ENCODE data around the gene ATP1A2. TPM values are rescaled to one million over a fixed set of nuclear protein-coding genes. Genes with fewer than 3 reads are reported as not detected.

Gene ATP1A2
- total RNA-seq, 1 donor from 2014 or later = not detected

- H3K27me3 Mint-ChIP-seq = peaks cover 7% of the 10 kb centered on the region
- H3K36me3 Mint-ChIP-seq (ENCODE audit: low read depth) = no peaks in the 10 kb centered on the region
- H3K9me3 Mint-ChIP-seq = no peaks in the 10 kb centered on the region
- no peaks in the 10 kb centered on the region for H3K4me1 Mint-ChIP-seq
- no peak overlapping the region for H3K4me3 Mint-ChIP-seq
- DNase-seq = no peak
- intact Hi-C loops (cut with micrococcal nuclease) = no loop called here
- H3K27ac Mint-ChIP-seq = no peak overlapping the region
These were observed 71.2 kb downstream of the ATP1A2 start for GRCh38 chr1:160186729-160187128.

GRCh38 chr1:160187407-160187806 lies 71.8 kb downstream of the ATP1A2 start:
- Mint-ChIP-seq H3K27me3 (peaks cover 5% of the 10 kb centered on the region), H3K36me3 (ENCODE audit: low read depth) (no peaks in the 10 kb centered on the region), H3K27ac (no peak overlapping the region), H3K4me1 (no peaks in the 10 kb centered on the region), H3K4me3 (no peak overlapping the region), H3K9me3 (no peaks in the 10 kb centered on the region)
- intact Hi-C loops (cut with micrococcal nuclease) = no loop called here
- DNase-seq = no peak

DNA sequence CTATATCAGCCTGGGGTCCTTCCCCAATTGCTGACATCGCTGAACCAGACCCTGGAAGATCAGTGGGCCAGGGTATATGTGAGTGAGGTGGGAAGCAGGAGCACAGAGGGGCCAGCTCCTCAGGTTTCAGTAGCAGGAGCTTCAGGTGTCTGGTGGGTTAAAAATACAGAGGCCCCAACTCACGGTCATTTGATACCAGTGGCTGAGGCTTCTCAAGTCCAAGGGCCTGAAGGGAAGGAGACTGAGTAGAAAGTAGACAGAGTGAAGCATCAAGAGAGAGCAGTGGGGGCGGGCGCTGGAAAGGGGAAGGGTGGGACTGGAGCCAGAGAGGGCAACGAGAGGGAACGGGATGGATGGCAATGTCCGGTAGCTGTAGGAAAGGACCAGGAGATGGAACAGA lies 72.8 kb downstream of the ATP1A2 start:
- H3K27me3 Mint-ChIP-seq = peaks cover 2% of the 10 kb centered on the region
- no peaks in the 10 kb centered on the region for H3K4me1 Mint-ChIP-seq
- intact Hi-C loops (cut with micrococcal nuclease) = no loop called here
- H3K9me3 Mint-ChIP-seq = no peaks in the 10 kb centered on the region
- H3K36me3 Mint-ChIP-seq (ENCODE audit: low read depth) = no peaks in the 10 kb centered on the region
- H3K27ac Mint-ChIP-seq = no peak overlapping the region
- DNase-seq = no peak
- no peak overlapping the region for H3K4me3 Mint-ChIP-seq

GRCh38 chr1:160189649-160190625 lies 74.4 kb downstream of the ATP1A2 start, which contains the start of gene CASQ1:
Gene CASQ1 (plus strand): TSS chr1:160190575. CDS start chr1:160190752, 177 bp downstream.
- no peaks in the 10 kb centered on the region for H3K9me3 Mint-ChIP-seq
- H3K36me3 Mint-ChIP-seq (ENCODE audit: low read depth) = no peaks in the 10 kb centered on the region
- H3K27me3 Mint-ChIP-seq = no peaks in the 10 kb centered on the region
- DNase-seq = no peak
- intact Hi-C loops (cut with micrococcal nuclease) = loop anchor here (5.0 kb wide), 1 partner anchor 37 kb away; no protein-coding TSS in a partner anchor
- H3K4me1 Mint-ChIP-seq = no peaks in the 10 kb centered on the region
- H3K27ac Mint-ChIP-seq = no peak within 1 kb of the TSS
- H3K4me3 Mint-ChIP-seq = no peak within 1 kb of the TSS

DNA sequence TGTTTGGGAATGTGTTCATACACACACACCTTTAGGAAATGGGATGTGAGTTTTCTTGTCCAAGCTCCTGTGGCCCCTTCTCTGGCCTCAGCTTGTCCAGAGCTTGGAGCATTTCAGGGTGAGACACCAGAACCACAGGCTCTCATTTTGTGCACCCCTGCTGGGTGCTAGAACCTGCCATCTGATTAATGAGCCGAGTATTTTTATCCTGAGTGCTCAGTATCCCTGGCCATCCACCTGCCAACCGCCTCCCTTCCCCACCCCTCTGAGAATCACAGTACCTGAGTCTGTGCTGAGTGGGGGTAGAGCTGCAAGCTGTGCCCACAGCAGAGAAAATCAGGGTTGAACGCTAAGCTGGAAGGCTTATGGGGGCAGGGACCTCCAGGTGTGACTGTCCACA lies 76.2 kb downstream of the ATP1A2 start:
- no peaks in the 10 kb centered on the region for H3K36me3 Mint-ChIP-seq (ENCODE audit: low read depth)
- no peak for DNase-seq
- no peak overlapping the region for H3K4me3 Mint-ChIP-seq
- no peak overlapping the region for H3K27ac Mint-ChIP-seq
- no peaks in the 10 kb centered on the region for H3K4me1 Mint-ChIP-seq
- intact Hi-C loops (cut with micrococcal nuclease) = loop anchor here (2.0 to 5.0 kb wide), 2 partner anchors 36 to 185 kb away; no protein-coding TSS in a partner anchor
- no peaks in the 10 kb centered on the region for H3K27me3 Mint-ChIP-seq
- H3K9me3 Mint-ChIP-seq = no peaks in the 10 kb centered on the region

GRCh38 chr1:160192234-160192633 lies 76.7 kb downstream of the ATP1A2 start:
- Mint-ChIP-seq H3K4me1 (no peaks in the 10 kb centered on the region), H3K4me3 (no peak overlapping the region), H3K27me3 (no peaks in the 10 kb centered on the region), H3K9me3 (no peaks in the 10 kb centered on the region), H3K27ac (no peak overlapping the region), H3K36me3 (ENCODE audit: low read depth) (no peaks in the 10 kb centered on the region)
- DNase-seq = no peak
- intact Hi-C loops (cut with micrococcal nuclease) = loop anchor here (2.0 to 5.0 kb wide), 2 partner anchors 35 to 185 kb away; no protein-coding TSS in a partner anchor

Other genes starting within 250 kb of the ATP1A2 start
- gene CFAP45, start 215.6 kb upstream of the ATP1A2 start, total RNA-seq = 1.5 TPM in 2 replicates
- gene TAGLN2, start 190.3 kb upstream of the ATP1A2 start, total RNA-seq = 488 and 517 TPM in 2 replicates
- gene IGSF9, start 170.1 kb upstream of the ATP1A2 start, total RNA-seq = not detected in 2 replicates
- gene SLAMF9, start 161.5 kb upstream of the ATP1A2 start, total RNA-seq = not detected in 2 replicates
- gene PIGM, start 83.8 kb upstream of the ATP1A2 start, total RNA-seq = 5.5 and 5.8 TPM in 2 replicates
- not detected in 2 replicates for gene KCNJ10, start 45.6 kb upstream of the ATP1A2 start, total RNA-seq
- gene KCNJ9, start 34.2 kb upstream of the ATP1A2 start, total RNA-seq = not detected in 2 replicates
- 25.3 and 26.7 TPM in 2 replicates for gene IGSF8, start 17.1 kb upstream of the ATP1A2 start, total RNA-seq
- not detected in 2 replicates for gene ATP1A4, start 35.8 kb downstream of the ATP1A2 start, total RNA-seq
- gene CASQ1, start 74.8 kb downstream of the ATP1A2 start, total RNA-seq = not detected in 2 replicates
- 70.2 and 70.9 TPM in 2 replicates for gene PEA15, start 89.6 kb downstream of the ATP1A2 start, total RNA-seq
- 117 and 121 TPM in 2 replicates for gene DCAF8, start 146.8 kb downstream of the ATP1A2 start, total RNA-seq
- 51.8 and 60.2 TPM in 2 replicates for gene PEX19, start 169.4 kb downstream of the ATP1A2 start, total RNA-seq
- gene COPA, start 227.5 kb downstream of the ATP1A2 start, total RNA-seq = 116 and 125 TPM in 2 replicates
- 73.6 and 81.1 TPM in 2 replicates for gene NCSTN, start 227.6 kb downstream of the ATP1A2 start, total RNA-seq